HK-2 (cell line): ENCODE measurements around the gene CDC42SE2.
A peak's percentile ranks its signal among the peaks of the same experiment; 100 is the strongest.
"Not testable (repeated sequence)": the region's sequence is repeated elsewhere in the genome, so short reads cannot be mapped to it uniquely, and the experiment has no call there.

Source experiments
- DNase-seq: peaks from one replicate; pipeline ENCODE4 v3.0.0-alpha.2; 2018; ENCODE audit not compliant: unreplicated experiment

Gene CDC42SE2

GRCh38 chr5:131366428-131366827 lies 102.6 kb downstream of the CDC42SE2 start:
- no peak for DNase-seq

- DNase-seq: no peak
These were observed 103.5 kb downstream of the CDC42SE2 start for GRCh38 chr5:131367219-131367860.

- DNase-seq: no peak
These were observed 105.0 kb downstream of the CDC42SE2 start for GRCh38 chr5:131368866-131369265.

GRCh38 chr5:131369558-131369957 lies 105.7 kb downstream of the CDC42SE2 start:
- DNase-seq: no peak

GRCh38 chr5:131371835-131372234 lies 108.0 kb downstream of the CDC42SE2 start:
- no peak for DNase-seq

GRCh38 chr5:131373265-131373664 lies 109.4 kb downstream of the CDC42SE2 start:
- DNase-seq: no peak

- no peak for DNase-seq
These were observed 111.5 kb downstream of the CDC42SE2 start for GRCh38 chr5:131375351-131375750.

- DNase-seq: no peak
These were observed 113.5 kb downstream of the CDC42SE2 start for GRCh38 chr5:131377346-131377745.

- DNase-seq: no peak
These were observed 114.0 kb downstream of the CDC42SE2 start for GRCh38 chr5:131377785-131378325.

GRCh38 chr5:131378721-131379541 lies 115.1 kb downstream of the CDC42SE2 start:
- no peak for DNase-seq

GRCh38 chr5:131379723-131380122 lies 115.9 kb downstream of the CDC42SE2 start:
- DNase-seq: peak; percentile 19

- DNase-seq: not testable (repeated sequence)
These were observed 116.4 kb downstream of the CDC42SE2 start for GRCh38 chr5:131380238-131380637.

GRCh38 chr5:131381021-131381420 lies 117.2 kb downstream of the CDC42SE2 start:
- DNase-seq: no peak

GRCh38 chr5:131381777-131382176 lies 117.9 kb downstream of the CDC42SE2 start:
- DNase-seq: no peak

- DNase-seq: peak; percentile 15
These were observed 118.8 kb downstream of the CDC42SE2 start for GRCh38 chr5:131382407-131383395.

GRCh38 chr5:131384173-131384572 lies 120.3 kb downstream of the CDC42SE2 start:
- no peak for DNase-seq

- no peak for DNase-seq
These were observed 120.9 kb downstream of the CDC42SE2 start for GRCh38 chr5:131384616-131385214.

GRCh38 chr5:131386124-131386523 lies 122.3 kb downstream of the CDC42SE2 start:
- no peak for DNase-seq

GRCh38 chr5:131386779-131387178 lies 122.9 kb downstream of the CDC42SE2 start:
- no peak for DNase-seq

- DNase-seq: no peak
These were observed 123.4 kb downstream of the CDC42SE2 start for GRCh38 chr5:131387255-131387654.
